ENCODE results near the gene USP36. TPM values are rescaled to one million over a fixed set of nuclear protein-coding genes. Genes with fewer than 3 reads are reported as not detected.

USP36 gene
- total RNA-seq, 4 donors from 2014 or later: 36.7 to 63.6 (median 45.2) TPM

DNA sequence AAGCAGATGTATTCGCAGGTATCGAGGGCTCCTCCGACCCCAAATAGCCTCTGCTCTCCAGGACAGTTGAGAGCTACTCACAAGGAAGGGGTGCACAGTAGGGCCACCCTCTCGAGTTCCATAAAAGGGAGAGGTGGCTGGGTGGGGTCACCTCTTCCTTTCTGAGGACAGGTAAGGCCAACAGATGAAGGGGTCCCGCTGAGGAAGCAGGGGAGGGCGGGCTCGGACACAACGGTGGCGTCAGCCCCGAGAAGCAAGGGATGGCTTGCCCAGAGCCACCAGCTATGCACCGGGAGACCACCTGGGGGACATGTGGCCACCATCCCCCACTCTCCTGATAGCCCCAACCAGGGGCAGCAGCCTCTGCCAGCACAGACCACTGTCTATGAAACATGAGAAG lies 43.4 kb downstream of the USP36 start:
- no peak overlapping the region for H3K4me3 ChIP-seq (ENCODE audit: low read depth, poor library complexity, severe bottlenecking)
- no peak for TF ChIP-seq POLR2A (IDR thresholded peaks at IDR 0.05)
- TF ChIP-seq, protein P1, sequence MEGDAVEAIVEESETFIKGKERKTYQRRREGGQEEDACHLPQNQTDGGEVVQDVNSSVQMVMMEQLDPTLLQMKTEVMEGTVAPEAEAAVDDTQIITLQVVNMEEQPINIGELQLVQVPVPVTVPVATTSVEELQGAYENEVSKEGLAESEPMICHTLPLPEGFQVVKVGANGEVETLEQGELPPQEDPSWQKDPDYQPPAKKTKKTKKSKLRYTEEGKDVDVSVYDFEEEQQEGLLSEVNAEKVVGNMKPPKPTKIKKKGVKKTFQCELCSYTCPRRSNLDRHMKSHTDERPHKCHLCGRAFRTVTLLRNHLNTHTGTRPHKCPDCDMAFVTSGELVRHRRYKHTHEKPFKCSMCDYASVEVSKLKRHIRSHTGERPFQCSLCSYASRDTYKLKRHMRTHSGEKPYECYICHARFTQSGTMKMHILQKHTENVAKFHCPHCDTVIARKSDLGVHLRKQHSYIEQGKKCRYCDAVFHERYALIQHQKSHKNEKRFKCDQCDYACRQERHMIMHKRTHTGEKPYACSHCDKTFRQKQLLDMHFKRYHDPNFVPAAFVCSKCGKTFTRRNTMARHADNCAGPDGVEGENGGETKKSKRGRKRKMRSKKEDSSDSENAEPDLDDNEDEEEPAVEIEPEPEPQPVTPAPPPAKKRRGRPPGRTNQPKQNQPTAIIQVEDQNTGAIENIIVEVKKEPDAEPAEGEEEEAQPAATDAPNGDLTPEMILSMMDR (IDR thresholded peaks at IDR 0.05): no peak
- intact Hi-C loops (cut with DNase I; ENCODE audit: low total_unique reads): no loop called here
- no peak for DNase-seq (ENCODE audit: low spot score in 2 of 2)
- WGBS, 2 donors: 89 to 95% methylated on average over 11 of the region's 11 CpGs

DNA sequence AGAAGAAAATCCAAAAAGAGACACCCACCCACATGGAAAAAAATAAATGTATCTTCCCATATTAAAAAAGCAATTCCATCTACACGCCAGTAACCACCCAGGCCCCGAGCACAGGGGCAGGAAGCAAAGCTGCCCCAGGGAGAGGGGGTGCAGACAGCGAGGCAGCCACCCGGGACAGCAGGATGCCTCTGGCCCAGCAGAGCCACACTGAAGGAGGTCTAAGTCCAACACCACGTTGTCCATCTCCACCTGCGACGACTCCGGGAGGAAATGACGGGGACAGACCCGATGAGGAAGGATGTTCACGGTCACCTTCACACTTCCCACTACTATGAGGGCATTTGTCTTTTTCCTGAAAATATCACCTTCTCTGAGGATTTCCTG lies 44.1 kb downstream of the USP36 start:
- no peak for DNase-seq (ENCODE audit: low spot score in 2 of 2)
- WGBS, 2 donors: 80 to 84% methylated on average over 11 of the region's 11 CpGs
- intact Hi-C loops (cut with DNase I; ENCODE audit: low total_unique reads): no loop called here
- H3K4me3 ChIP-seq (ENCODE audit: low read depth, poor library complexity, severe bottlenecking): no peak overlapping the region
- TF ChIP-seq, protein P1 (IDR thresholded peaks at IDR 0.05): no peak
- TF ChIP-seq POLR2A (IDR thresholded peaks at IDR 0.05): no peak

DNA sequence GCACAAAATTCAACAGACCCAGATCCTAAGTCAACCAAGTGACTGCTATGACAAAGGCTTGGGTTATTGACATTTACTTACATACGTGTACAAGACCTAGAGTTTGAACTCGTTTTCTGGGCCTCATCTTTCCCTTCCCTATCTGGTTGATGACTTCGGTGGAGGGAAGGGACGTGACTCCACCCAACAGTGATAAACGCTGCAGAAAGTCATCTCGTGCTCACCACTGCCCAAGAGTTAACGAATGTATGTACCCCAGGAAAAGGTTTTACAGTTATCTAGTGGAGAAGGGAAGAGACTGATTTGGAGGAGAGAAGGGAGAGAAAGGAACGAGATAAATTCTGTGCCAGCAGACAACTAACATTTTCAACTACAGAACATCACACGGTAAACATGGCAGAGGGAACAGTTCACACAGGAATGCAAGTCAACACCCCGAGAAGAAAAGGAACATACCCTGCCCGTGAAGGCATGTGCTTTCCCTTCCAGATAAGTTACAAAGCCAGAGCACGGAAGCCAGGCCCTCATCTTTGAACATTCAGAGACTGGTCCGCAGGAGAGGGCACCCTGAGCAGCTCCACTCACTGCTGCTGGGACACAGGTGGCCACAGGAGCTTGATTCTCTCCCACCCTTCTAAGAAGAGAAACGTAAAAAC lies 44.6 kb downstream of the USP36 start:
- DNase-seq (ENCODE audit: low spot score in 2 of 2): no peak
- TF ChIP-seq POLR2A (IDR thresholded peaks at IDR 0.05): no peak
- TF ChIP-seq, protein P1 (IDR thresholded peaks at IDR 0.05): no peak
- no peak overlapping the region for H3K4me3 ChIP-seq (ENCODE audit: low read depth, poor library complexity, severe bottlenecking)
- intact Hi-C loops (cut with DNase I; ENCODE audit: low total_unique reads): no loop called here
- WGBS, 2 donors: 83 to 90% methylated on average over 14 of the region's 14 CpGs

DNA sequence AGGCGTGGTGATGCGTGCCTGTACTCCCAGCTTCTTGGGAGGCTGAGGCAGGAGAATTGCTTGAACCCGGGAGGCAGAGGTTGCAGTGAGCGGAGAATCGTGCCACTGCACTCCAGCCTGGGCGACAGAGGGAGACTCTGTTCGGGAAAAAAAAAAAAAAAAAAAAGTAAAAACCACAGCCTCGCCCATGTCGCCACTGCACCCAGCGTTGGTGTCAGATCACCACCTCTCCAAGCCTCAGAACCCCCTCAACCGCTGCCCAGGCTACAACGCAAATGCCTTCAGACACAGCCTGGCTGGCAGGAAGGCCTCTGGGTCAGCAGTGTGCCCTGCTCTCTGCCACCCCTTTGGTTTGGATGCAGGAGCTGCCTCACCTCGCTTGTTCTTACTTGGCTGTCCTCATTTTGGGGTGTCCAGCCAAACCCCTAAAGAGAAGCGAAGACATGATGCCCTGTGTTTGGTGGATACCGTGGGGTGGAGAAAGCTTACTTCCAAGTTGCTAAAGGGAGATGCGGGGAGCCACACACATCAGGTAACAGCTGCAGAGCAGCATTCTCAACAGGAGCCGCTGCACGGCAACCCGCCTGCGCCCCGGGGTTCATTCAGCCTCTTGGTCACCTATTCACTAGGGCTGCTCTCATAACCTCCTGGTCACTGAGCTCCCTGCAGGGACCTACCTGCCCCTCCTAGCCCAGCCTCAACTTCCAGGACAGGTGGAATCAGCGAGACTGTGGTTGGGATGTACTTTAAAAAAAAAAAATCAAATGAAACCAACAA lies 45.6 kb downstream of the USP36 start:
- DNase-seq (ENCODE audit: low spot score in 2 of 2): no peak
- intact Hi-C loops (cut with DNase I; ENCODE audit: low total_unique reads): no loop called here
- TF ChIP-seq POLR2A (IDR thresholded peaks at IDR 0.05): no peak
- TF ChIP-seq, protein P1 (IDR thresholded peaks at IDR 0.05): no peak
- no peak overlapping the region for H3K4me3 ChIP-seq (ENCODE audit: low read depth, poor library complexity, severe bottlenecking)
- WGBS, 2 donors: 87 to 89% methylated on average over 22 of the region's 22 CpGs

DNA sequence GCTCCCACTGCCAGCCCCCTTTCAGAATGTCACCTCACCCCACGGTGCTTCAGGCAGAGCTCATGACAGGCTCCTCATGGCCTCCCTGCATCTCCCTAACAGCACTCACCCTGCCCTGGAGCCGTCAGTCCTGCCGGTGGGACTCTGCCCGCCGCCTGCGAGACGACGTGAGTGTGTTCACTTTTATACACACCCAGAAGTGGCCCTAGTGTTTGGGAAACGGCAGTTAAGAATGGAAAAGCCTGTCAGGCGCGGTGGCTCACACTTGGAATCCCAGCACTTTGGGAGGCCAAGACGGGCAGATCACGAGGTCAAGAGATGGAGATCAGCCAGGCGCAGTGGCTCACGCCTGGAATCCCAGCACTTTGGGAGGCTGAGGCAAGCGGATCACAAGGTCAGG lies 46.2 kb downstream of the USP36 start:
- no peak overlapping the region for H3K4me3 ChIP-seq (ENCODE audit: low read depth, poor library complexity, severe bottlenecking)
- intact Hi-C loops (cut with DNase I; ENCODE audit: low total_unique reads): no loop called here
- no peak for TF ChIP-seq POLR2A (IDR thresholded peaks at IDR 0.05)
- TF ChIP-seq, protein P1 (IDR thresholded peaks at IDR 0.05): no peak
- WGBS, 2 donors: 82 to 88% methylated on average over 16 of the region's 16 CpGs
- DNase-seq (ENCODE audit: low spot score in 2 of 2): no peak

Measured in lower leg skin (tissue), 4 donors.